Trophoblast cell (in vitro differentiated cells and primary cell): Measurements from ENCODE around the gene FRMD6.
A peak's percentile ranks its signal among the peaks of the same experiment; 100 is the strongest.
"Not testable (repeated sequence)": the region's sequence is repeated elsewhere in the genome, so short reads cannot be mapped to it uniquely, and the experiment has no call there.

Experiments
- DNase-seq, 2 donors: peaks; one replicate each; pipeline ENCODE4 v3.0.0-alpha.2; 2016
- H2AFZ ChIP-seq: 2 replicates; pipeline ENCODE4 v1.6.1; 2013; ENCODE audit warnings: low read length, moderate library complexity, mild to moderate bottlenecking; ENCODE audit not compliant: insufficient read depth, poor library complexity
- H2AK5ac ChIP-seq: 2 replicates; pipeline ENCODE4 v1.6.1; 2013; ENCODE audit warnings: mild to moderate bottlenecking, low read length
- H2BK120ac ChIP-seq: 2 replicates; pipeline ENCODE4 v1.6.1; 2013; ENCODE audit warnings: low read length, mild to moderate bottlenecking, moderate library complexity; ENCODE audit not compliant: insufficient read depth, poor library complexity
- H2BK12ac ChIP-seq: 2 replicates; pipeline ENCODE4 v1.6.1; 2013; ENCODE audit warnings: mild to moderate bottlenecking, low read length, moderate library complexity
- H2BK5ac ChIP-seq: 2 replicates; pipeline ENCODE4 v1.6.1; 2013; ENCODE audit warnings: low read length, low read depth, moderate library complexity, mild to moderate bottlenecking; ENCODE audit not compliant: poor library complexity
- H3K14ac ChIP-seq: 2 replicates; pipeline ENCODE4 v1.6.1; 2013; ENCODE audit warnings: mild to moderate bottlenecking, low read length
- H3K18ac ChIP-seq: 2 replicates; pipeline ENCODE4 v1.6.1; 2013; ENCODE audit warnings: mild to moderate bottlenecking, low read length
- H3K23ac ChIP-seq: 2 replicates; pipeline ENCODE4 v1.6.1; 2013; ENCODE audit warnings: low read length
- H3K27ac ChIP-seq: 2 replicates; pipeline ENCODE4 v1.5.1; 2013; ENCODE audit warnings: low read depth, mild to moderate bottlenecking, inconsistent platforms, low read length, moderate library complexity
- H3K27me3 ChIP-seq: 2 replicates; pipeline ENCODE4 v1.6.1; 2013; ENCODE audit warnings: inconsistent platforms, mild to moderate bottlenecking, low read length, moderate library complexity; ENCODE audit not compliant: insufficient read depth
- H3K36me3 ChIP-seq, 2 experiments: 1 replicate in 1 of 2; 2 replicates in 1 of 2; pipeline ENCODE4 v1.6.1; 2013; ENCODE audit warnings: low read length in 2 of 2, mild to moderate bottlenecking in 2 of 2, moderate library complexity in 1 of 2; ENCODE audit not compliant: insufficient read depth in 2 of 2, control insufficient read depth in 1 of 2
- H3K4ac ChIP-seq: 2 replicates; pipeline ENCODE4 v1.6.1; 2013; ENCODE audit warnings: low read depth, mild to moderate bottlenecking, low read length, moderate library complexity
- H3K4me1 ChIP-seq, 2 experiments: 1 replicate in 1 of 2; 2 replicates in 1 of 2; pipeline ENCODE4 v1.6.1; 2013; ENCODE audit warnings: low read length in 2 of 2, mild to moderate bottlenecking in 2 of 2, moderate library complexity in 1 of 2; ENCODE audit not compliant: insufficient read depth in 2 of 2, control insufficient read depth in 1 of 2
- H3K4me2 ChIP-seq: 2 replicates; pipeline ENCODE4 v1.6.1; 2013; ENCODE audit warnings: inconsistent platforms, mild to moderate bottlenecking, low read length, moderate library complexity
- H3K4me3 ChIP-seq: 2 replicates; pipeline ENCODE4 v1.5.1; 2013; ENCODE audit warnings: mild to moderate bottlenecking, low read depth, low read length, inconsistent platforms
- H3K79me1 ChIP-seq: one replicate; pipeline ENCODE4 v1.6.1; 2013; ENCODE audit warnings: low read length
- H3K79me2 ChIP-seq: 2 replicates; pipeline ENCODE4 v1.6.1; 2013; ENCODE audit warnings: low read length, mild to moderate bottlenecking; ENCODE audit not compliant: control insufficient read depth, insufficient read depth, poor library complexity
- H3K9ac ChIP-seq: 2 replicates; pipeline ENCODE4 v1.6.1; 2013; ENCODE audit warnings: mild to moderate bottlenecking, low read length
- H3K9me3 ChIP-seq: 2 replicates; pipeline ENCODE4 v1.6.1; 2013; ENCODE audit warnings: low read depth, mild to moderate bottlenecking, control low read depth, inconsistent platforms, low read length; ENCODE audit not compliant: insufficient read depth
- H4K12ac ChIP-seq: 2 replicates; pipeline ENCODE4 v1.6.1; 2013; ENCODE audit warnings: low read depth, mild to moderate bottlenecking, low read length, moderate library complexity
- H4K8ac ChIP-seq: 2 replicates; pipeline ENCODE4 v1.6.1; 2013; ENCODE audit warnings: low read depth, mild to moderate bottlenecking, low read length, moderate library complexity
- H4K91ac ChIP-seq: one replicate; pipeline ENCODE4 v1.6.1; 2013; ENCODE audit warnings: low read depth, mild to moderate bottlenecking, low read length, moderate library complexity
- WGBS: extraction: QIAGEN DNeasy Blood & Tissue Kit; methylation state at CpG from one replicate; pipeline ENCODE4 v1.1.7; 2013; ENCODE audit warnings: missing lambda C conversion rate; ENCODE audit not compliant: insufficient read length, insufficient coverage; ENCODE audit errors: extremely low coverage; 5-methylcytosine and 5-hydroxymethylcytosine counted together

FRMD6 gene

GRCh38 chr14:51766586-51766985, 114.9 kb downstream of the FRMD6 start:
- H3K9ac ChIP-seq, H2BK120ac ChIP-seq, H3K36me3 ChIP-seq, H3K27ac ChIP-seq, H3K4me1 ChIP-seq, H3K27me3 ChIP-seq, H2AFZ ChIP-seq, H3K79me1 ChIP-seq, H3K79me2 ChIP-seq, H3K18ac ChIP-seq, H4K91ac ChIP-seq, H3K4me3 ChIP-seq, DNase-seq, H3K4me2 ChIP-seq, H2BK5ac ChIP-seq, H4K12ac ChIP-seq, H4K8ac ChIP-seq, H2BK12ac ChIP-seq, H2AK5ac ChIP-seq, H3K4ac ChIP-seq, H3K9me3 ChIP-seq, H3K14ac ChIP-seq, H3K23ac ChIP-seq: not testable (repeated sequence)
- no CpG with 5 or more reads among the region's 8 CpGs for WGBS

- H3K23ac ChIP-seq, H3K4me1 ChIP-seq, H2BK120ac ChIP-seq, H3K9ac ChIP-seq, H3K18ac ChIP-seq, H2AK5ac ChIP-seq, H4K8ac ChIP-seq, H2BK5ac ChIP-seq, H3K9me3 ChIP-seq, H3K4me3 ChIP-seq, H3K4me2 ChIP-seq, H3K14ac ChIP-seq, H3K36me3 ChIP-seq, H3K27me3 ChIP-seq, H2AFZ ChIP-seq, H3K4ac ChIP-seq, H4K91ac ChIP-seq, H3K79me1 ChIP-seq, H3K27ac ChIP-seq, H2BK12ac ChIP-seq, DNase-seq, H3K79me2 ChIP-seq, H4K12ac ChIP-seq: not testable (repeated sequence)
- whole genome bisulfite sequencing = no CpG with 5 or more reads among the region's 7 CpGs
These were observed 117.6 kb downstream of the FRMD6 start for GRCh38 chr14:51769261-51769660.

- Histone ChIP-seq H3K9me3 (peaks cover 3% of the 10 kb centered on the region), H3K14ac (no peak overlapping the region), H2BK12ac (no peak overlapping the region), H2AK5ac (no peak overlapping the region), H3K27ac (no peak overlapping the region), H3K18ac (no peak overlapping the region), H3K9ac (no peak overlapping the region), H3K79me2 (no peaks in the 10 kb centered on the region), H3K4me1 (peaks cover 2 to 6% of the 10 kb centered on the region in 2 experiments), H3K4me2 (no peak overlapping the region), H2BK120ac (no peak overlapping the region), H4K91ac (no peak overlapping the region), H2AFZ (no peak overlapping the region), H3K4me3 (no peak overlapping the region), H3K23ac (no peak overlapping the region), H4K8ac (no peak overlapping the region), H2BK5ac (no peak overlapping the region), H3K27me3 (no peaks in the 10 kb centered on the region), H3K4ac (no peak overlapping the region), H3K79me1 (peaks cover 2% of the 10 kb centered on the region), H3K36me3 (no peaks in the 10 kb centered on the region), H4K12ac (no peak overlapping the region)
- no peak for DNase-seq
- no CpG with 5 or more reads among the region's 19 CpGs for WGBS
These were observed 122.5 kb downstream of the FRMD6 start for GRCh38 chr14:51774209-51774608.

GRCh38 chr14:51776102-51776894, 124.6 kb downstream of the FRMD6 start:
- no CpG with 5 or more reads among the region's 13 CpGs for WGBS
- H2BK5ac ChIP-seq = no peak overlapping the region
- no peak overlapping the region for H4K8ac ChIP-seq

More at GRCh38 chr14:51776102-51776894, 124.6 kb downstream of the FRMD6 start:
- Histone ChIP-seq H3K4ac (no peak overlapping the region), H2AFZ (no peak overlapping the region), H2BK120ac (no peak overlapping the region), H3K9ac (no peak overlapping the region), H4K12ac (no peak overlapping the region), H3K4me3 (no peak overlapping the region), H3K14ac (no peak overlapping the region), H3K4me1 (peaks cover 2 to 8% of the 10 kb centered on the region in 2 experiments), H3K27ac (no peak overlapping the region), H3K79me1 (peaks cover 2% of the 10 kb centered on the region), H4K91ac (peak overlapping the region; percentile 29), H2BK12ac (peak overlapping the region; percentile 37), H3K79me2 (no peaks in the 10 kb centered on the region), H3K36me3 (no peaks in the 10 kb centered on the region), H3K9me3 (peaks cover 3% of the 10 kb centered on the region), H3K27me3 (no peaks in the 10 kb centered on the region), H3K23ac (no peak overlapping the region), H3K18ac (no peak overlapping the region), H3K4me2 (peak overlapping the region; percentile 7), H2AK5ac (no peak overlapping the region)
- DNase-seq = peak; percentile 58 to 72
